GM21367 (cell line): ENCODE results near the gene CARS1.

Source experiments
- ATAC-seq: cut with Tn5 transposase; IDR thresholded peaks from one replicate; pipeline ENCODE4 v1.9.1; 2021; ENCODE audit not compliant: unreplicated experiment

Gene CARS1

DNA sequence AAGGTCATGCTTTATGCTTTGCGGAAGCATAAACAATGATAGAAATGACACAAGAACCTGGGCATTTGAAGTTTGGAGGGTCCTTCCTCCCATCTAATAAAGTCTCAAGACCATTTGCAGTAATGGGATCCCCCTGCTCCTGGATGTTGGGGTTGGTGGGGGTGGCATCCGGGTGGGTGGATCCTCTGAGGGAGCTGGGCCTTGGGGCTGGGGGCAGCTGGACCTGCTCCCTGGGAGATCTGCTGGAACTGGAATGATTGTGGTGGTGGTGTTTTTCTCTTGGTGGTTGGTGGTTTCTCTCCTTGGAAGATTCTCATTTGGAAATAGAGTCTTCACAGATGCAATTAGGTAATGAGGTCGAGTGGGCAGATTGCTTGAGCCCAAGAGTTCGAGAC lies 62.9 kb downstream of the CARS1 start:
- ATAC-seq, result no peak

DNA sequence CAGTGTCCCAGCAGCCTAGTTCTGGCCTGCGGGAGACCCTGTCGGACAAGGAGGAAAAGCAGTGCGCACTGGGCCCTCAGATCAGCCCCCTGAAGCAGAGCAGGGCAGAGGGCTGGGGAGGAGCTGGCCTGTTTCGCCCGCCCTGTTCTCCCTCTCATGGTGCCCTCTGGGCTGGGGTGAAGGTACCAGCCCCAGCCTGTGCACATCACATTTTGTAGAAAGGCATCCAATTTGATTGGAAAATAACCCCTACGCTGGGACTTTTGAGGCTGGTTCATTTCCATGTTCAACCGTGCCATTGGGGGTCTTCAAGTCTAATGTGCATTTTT lies 64.3 kb downstream of the CARS1 start:
- no peak for ATAC-seq

DNA sequence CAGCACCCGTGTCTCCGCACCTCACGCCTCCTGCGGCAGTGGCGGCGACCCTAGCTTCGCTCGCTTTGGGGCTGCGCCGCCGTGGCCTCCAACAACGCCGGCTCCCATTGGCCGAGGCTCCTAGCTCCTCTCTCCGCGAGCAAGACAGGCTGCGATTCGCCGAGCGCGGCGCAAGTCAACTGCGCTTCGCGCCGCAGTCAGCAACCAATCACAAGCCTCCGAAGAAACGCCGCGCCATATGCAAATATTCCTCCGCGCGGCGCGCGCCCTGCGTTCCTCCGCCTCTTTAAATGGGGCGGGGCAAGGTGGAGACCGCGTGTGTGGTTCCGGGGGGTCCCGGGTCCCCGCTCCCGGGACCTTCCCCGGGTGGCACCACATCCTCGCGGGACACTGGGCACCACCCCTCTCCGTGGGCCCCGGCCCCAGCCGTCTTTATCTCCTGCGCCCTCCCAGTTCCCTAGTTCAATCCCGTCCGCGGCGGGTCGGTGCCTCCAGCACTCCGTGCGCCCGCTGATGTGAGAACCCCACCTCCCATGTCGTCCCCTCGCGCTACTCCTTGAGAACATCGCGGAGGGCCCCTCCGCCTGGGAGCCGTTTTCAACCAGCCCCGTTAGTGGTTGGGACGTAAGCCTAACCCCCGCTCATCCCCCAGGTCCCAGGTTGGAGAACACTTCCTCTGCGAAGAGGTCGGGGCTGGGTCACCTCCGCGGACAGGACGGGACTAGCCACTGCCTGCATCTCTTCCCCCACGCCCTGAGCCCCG lies 64.8 kb downstream of the CARS1 start, which contains the start of gene NAP1L4:
TSS of gene NAP1L4 (minus strand) at position 96 of the 763 bp plus-strand sequence. CDS start 13,109 bp downstream, outside the sequence.
- peak; percentile 73 for ATAC-seq

DNA sequence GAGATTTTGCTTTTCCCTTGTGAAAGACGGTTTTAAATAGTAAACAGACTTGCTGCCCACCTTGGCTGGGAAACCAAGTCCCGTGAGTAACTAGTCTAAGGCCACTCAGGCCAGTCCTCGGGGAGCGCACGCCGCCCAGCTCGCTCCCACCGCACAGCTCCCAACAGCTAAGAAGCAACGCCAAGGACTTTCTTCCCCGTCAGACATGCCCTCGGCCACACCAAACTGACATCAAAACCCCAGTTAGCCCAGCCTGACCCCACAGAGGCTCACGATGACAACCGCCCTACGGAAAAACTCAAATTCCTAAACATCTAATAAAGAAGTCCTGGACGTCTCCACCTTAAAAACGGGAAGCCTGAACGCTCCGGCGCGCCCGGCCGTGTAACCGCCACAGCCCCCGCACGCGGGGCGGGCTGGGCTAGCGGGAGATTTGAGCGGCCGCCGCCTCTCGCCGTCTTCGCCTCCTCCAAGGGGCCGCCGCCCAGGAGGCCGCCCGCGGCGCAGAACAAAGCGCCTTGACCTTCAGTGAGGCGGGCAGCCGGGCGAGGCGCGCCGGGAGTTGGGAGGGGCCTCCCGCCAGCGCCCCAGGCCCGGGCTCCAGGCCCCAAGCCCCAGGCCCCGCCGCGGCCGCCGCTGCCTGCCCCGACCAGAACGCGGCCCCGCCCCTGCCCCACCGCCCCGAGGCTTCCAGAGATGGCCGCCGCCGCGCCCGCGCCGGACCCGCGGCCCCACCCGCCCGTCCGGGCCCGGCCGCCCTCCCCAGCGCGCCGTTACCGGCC lies 65.6 kb downstream of the CARS1 start:
- ATAC-seq, result peak; percentile 33

DNA sequence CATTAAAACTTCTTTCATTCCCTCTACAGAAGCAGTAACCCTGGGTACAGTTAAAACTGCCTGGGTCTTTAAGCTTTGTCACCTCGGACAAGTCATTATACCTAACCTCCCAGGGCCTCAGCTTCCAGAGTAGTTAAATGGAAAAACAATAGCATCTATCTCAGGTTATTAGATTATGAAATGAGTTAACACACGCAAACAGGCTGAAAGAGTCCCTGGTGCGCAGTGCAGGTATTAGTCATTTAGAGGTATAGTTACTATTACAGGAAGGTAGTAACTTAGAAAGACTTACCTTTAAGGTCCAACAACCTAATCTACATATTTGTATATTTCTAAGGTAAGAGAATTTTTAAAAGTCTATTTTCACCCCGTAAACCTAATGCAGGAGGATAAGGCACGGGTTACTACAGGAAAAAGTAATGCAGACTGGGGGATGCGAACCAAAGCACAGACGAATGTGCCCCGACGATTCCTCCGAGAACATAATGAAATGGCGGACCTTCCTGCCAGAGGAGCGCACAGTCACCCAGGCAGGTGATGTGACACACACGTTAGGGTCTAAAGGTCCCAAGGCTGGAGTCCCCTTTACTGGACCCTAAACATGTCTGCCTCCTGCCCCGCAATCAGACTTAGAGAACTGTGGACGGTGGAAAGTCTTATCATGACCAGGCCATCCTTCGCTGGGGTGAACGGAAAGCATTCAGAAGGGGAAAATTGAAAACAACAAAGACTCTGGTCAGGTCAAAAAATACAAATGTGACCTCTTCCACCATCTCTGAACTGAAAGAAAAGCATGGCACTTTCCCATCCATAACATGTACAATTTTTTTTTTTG lies 66.4 kb downstream of the CARS1 start:
- no peak for ATAC-seq

DNA sequence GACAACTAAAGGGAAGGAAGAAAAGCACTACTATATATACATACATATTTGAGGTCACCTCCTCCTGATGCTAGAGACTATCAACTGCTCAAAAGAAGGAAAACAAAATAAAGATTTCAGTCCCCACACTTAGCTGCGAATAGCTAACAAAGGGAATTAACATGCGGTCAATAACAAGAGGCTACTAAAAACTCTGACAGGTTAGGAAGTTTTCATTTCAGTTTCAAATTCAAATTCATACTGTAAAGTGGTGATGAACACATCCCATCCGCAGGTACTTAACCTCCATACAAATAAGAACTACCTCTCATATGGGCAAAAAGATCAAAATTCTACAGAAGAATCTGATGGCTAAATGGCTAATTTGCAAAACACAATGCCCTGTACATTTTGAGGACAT lies 67.7 kb downstream of the CARS1 start:
- no peak for ATAC-seq

DNA sequence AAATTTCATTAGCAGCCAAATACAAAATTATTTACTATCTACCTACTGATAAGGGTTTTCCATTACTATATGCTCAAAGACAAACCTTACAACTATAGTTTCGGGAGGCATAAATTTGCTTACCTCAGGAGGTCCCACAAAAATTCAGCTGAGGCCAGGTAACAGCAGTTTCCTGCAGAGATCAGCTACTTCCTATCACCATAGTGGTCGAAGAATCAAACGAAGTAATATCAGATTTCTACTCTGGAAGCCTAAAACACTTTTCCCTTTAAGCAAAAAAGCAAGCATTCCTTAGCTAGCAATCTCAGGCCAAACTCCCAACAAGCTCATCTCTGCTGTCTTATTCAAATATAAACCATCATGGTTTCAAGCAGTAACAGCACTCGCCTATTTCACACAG lies 68.2 kb downstream of the CARS1 start:
- ATAC-seq, result no peak

GRCh38 chr11:2987881-2988861 lies 69.1 kb downstream of the CARS1 start:
- no peak for ATAC-seq

GRCh38 chr11:2983908-2984307 lies 73.3 kb downstream of the CARS1 start:
- no peak for ATAC-seq

- ATAC-seq, result no peak
Measured at GRCh38 chr11:2982214-2982613, 75.0 kb downstream of the CARS1 start.

DNA sequence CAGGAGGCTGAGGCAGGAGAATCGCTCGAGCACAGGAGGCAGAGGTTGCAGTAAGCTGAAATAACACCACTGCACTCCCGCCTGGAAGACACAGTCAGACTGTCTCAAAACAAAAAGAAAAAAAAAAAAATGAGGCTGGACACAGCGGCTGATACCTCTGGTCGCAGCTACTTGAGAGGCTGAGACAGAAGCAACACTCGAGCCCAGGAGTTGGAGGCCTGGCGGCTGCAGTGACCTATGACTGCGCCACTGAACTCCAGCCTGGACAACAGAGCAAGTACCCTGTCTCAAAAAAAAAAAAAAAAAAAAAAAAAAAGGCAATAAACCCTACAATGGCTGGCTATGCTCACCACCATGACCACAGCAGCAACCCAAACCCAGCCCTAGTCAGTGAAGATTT lies 76.1 kb downstream of the CARS1 start:
- ATAC-seq, result no peak

DNA sequence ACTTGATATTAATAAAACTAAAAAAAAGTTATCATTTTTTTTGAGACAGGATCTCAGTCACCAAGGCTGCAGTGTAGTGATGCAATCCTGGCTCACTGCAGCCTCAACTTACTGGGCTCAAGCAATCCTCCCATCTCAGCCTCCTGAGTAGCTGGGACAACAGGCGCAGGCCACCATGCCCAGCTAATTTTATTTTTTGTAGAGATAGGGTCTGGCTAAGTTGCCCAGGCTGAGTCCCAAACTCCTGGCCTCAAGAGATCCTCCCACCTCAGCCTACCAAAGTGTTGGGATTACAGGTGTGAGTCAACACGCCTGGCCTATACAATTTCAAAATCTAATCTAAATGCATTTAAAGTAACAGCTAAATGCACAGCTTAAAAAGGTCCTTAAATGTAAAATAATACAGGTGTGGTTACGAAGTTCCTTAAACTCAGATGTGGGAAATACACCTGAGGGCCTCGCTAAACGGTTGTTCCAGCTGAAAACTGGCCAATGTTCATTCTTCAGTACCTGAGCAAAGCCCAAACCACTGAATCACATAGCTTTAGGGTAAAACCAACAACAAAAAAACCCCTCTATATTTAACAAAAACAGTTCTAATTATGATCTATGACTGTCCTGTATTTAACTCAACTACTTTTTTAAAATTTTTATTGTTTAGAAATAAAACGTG lies 76.9 kb downstream of the CARS1 start:
- ATAC-seq, result no peak

- no peak for ATAC-seq
Measured at GRCh38 chr11:2977113-2977512, 80.1 kb downstream of the CARS1 start.

DNA sequence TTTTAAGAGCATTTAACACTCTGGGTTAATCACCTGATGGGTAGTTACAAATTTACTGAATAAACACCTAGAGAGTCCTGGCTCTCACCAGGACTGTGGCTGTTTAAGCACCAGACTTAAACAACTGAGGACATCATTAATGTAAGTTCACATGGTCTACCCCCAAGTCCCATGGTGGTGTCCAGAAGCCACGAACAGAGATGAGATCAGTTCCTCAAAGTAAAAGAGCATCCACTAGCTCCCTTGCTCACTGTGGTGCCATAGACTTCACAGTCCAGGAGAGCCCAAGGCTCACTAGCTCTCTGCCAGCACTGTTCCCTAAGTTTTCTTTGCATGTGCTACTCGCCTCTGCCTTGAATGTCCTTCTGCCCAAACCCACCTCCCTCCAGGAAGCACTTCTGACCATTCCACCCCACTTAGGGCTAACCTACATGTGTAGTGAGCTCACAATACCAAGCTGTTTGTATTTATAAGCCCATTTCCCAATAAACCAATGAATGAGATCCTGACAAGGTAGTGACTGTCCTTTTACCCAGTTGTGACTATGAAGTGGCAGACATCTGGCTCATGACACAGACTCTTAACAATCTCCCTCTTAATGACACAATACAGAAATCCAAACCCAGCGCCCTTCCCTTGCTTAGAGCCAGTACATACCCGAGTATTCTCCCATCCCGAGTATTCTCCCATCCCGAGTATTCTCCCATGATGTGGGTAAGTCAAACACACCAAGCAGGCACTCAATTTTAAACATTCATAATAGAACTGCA lies 80.7 kb downstream of the CARS1 start:
- no peak for ATAC-seq

- no peak for ATAC-seq
Measured at GRCh38 chr11:2975594-2975993, 81.6 kb downstream of the CARS1 start.

DNA sequence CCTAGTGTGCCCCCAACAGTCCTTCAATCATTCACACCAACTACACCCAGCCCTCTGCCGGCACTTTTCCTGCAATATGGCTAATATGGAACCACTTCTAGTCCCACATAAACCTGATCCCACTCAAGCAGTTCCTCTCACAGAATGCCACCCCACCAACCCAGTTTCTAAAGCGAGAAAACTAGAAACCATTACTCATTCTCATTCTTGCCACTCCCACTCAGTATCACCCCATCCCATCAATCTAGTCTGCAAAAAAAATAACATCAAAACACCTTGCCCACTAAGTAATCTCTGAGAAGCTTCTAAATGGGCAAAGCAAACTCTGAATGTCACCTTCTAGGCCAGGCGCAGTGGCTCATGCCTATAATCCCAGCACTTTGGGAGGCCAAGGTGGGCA lies 83.0 kb downstream of the CARS1 start:
- no peak for ATAC-seq

GRCh38 chr11:2968341-2968900 lies 88.8 kb downstream of the CARS1 start:
- no peak for ATAC-seq

DNA sequence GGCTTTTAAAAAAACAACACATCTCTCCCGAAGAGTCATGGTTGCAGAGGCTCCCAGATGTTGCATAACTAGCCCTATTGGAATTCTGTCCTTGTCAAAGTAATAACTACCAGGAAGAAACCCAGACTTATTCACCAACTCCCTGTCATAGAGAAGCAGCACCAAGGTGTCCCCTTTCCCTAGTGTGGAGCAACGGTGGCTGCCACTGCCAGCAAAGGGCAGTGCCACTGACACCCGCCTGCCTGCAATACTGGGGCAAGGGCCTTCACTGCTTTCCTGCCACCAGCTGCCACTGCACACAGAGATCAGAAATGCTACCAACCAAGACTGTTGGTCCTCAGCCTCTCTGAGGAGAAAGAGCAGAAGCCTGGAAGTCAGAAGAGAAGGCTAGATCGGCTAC lies 92.4 kb downstream of the CARS1 start:
- no peak for ATAC-seq

GRCh38 chr11:2963761-2964160 lies 93.5 kb downstream of the CARS1 start:
- no peak for ATAC-seq
